GM12891 (cell line): ENCODE data around the gene IQGAP2.

ENCODE experiments used
- DNase-seq: peaks from one replicate; pipeline ENCODE4 v3.0.0; 2011; ENCODE audit warnings: low spot score; ENCODE audit not compliant: insufficient read length
- FAIRE-seq: peaks from 2 replicates; lab custom pipeline; 2011; peaks lifted over from hg19 to GRCh38; lab: Jason Lieb, UNC
- PAX5 ChIP-seq: IDR thresholded peaks from 2 replicates; pipeline ENCODE4 v1.6.1; 2011; ENCODE audit warnings: low read length, moderate library complexity, mild to moderate bottlenecking; ENCODE audit not compliant: insufficient read depth, severe bottlenecking
- POLR2A ChIP-seq: IDR thresholded peaks from 2 replicates; pipeline ENCODE4 v1.6.1; 2011; ENCODE audit warnings: low read depth, low read length, control low read depth
- POLR2AphosphoS5 ChIP-seq: IDR thresholded peaks from 2 replicates; pipeline ENCODE4 v1.6.1; 2011; ENCODE audit warnings: low read depth, low read length, control low read depth
- POU2F2 ChIP-seq: IDR thresholded peaks from 2 replicates; pipeline ENCODE4 v1.6.1; 2011; ENCODE audit warnings: low read depth, mild to moderate bottlenecking, control low read depth, low read length, moderate library complexity
- SPI1 ChIP-seq: IDR thresholded peaks from 2 replicates; pipeline ENCODE4 v1.6.1; 2011; ENCODE audit warnings: low read depth, low read length, control low read depth
- TAF1 ChIP-seq: IDR thresholded peaks from 2 replicates; pipeline ENCODE4 v1.6.1; 2011; ENCODE audit warnings: low read depth, low read length, control low read depth

IQGAP2 gene

DNA sequence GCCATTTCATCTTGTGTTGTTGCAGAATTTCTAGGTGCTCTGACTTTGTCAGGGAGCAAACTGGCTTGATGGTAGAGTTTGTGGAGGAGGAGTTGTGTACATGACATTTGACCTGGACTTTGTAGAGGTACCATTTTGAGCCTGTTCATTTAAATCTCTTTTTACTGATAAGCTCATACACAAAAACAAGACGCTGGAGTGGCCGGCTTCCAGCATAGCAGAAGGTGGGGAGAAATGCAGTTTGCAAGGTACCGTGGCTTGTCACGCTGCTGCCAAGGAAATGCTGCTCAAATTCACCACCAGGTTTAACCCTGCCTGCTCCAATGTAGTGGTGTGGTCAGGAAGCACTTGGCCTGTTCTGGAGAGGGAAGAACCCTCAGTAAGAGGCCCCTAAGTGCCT is 18.9 kb upstream of the IQGAP2 start:
- DNase-seq (no peak), FAIRE-seq (no peak)

DNA sequence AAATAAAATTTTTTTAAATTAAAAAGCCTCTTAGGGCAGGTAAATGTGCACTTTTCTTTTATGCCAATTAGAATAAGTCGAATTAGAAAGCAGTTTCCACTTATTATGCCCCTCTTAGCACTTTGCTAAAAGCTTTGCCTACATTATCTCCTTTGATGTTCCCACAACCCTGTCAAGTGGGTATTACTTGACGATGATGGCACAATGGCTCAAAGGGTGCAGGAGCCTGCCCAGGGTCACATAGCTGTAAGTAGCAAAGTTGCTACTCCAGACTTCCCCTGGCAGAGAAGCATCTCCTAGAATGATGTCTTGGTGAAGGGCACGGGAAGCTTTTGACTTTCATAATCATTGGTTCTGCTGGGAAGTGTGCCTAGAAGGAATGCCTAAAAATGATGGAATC is 18.4 kb upstream of the IQGAP2 start:
- no peak for TF ChIP-seq POLR2A
- no peak for TF ChIP-seq POU2F2
- TF ChIP-seq TAF1, result no peak
- TF ChIP-seq SPI1, result no peak
- no peak for TF ChIP-seq PAX5
- TF ChIP-seq POLR2AphosphoS5, result no peak
- DNase-seq, result no peak
- FAIRE-seq, result no peak

More for the DNA sequence above, 18.9 kb upstream of the IQGAP2 start:
- no peak for TF ChIP-seq SPI1
- TF ChIP-seq POLR2AphosphoS5, result no peak

DNA sequence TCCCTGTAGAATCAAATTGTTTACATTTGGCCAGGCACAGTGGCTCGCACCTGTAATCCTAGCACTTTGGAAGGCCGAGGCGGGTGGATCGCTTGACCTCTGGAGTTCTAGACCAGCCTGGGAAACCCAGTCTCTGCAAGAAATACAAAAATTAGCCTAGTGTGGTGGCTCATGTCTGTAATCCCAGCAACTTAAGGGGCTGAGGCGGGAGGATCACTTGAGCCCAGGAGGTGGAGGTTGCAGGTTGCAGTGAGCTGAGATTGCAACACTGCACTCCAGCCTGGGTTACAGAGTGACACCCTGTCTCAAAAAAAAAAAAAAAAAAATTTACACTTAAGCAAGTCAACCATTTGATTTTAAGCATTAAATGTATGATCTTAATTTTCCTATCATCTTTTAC is 17.5 kb upstream of the IQGAP2 start:
- TF ChIP-seq POLR2AphosphoS5, result no peak
- no peak for TF ChIP-seq TAF1
- TF ChIP-seq SPI1, result no peak
- no peak for TF ChIP-seq POU2F2
- no peak for TF ChIP-seq POLR2A
- TF ChIP-seq PAX5, result no peak
- DNase-seq (no peak), FAIRE-seq (no peak)

DNA sequence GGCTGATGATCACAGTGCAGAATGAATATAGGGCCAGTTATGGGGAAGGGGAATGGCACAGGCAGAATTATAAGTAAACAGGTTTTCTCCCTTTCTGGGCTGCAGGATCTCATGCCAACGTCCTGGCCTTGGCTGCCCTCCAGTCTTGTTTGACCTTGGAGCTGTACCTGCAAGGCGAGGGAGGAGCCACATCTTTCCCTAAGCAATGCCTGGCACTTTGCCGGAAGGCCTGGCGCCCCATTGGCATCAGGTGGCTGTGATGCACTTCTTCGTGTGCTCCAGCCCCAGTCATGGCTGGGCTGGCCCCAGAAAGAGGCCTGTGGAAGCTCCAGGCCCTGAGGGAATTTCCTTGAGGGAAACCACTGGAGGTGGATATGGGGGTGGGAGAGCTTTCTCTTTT is 16.7 kb upstream of the IQGAP2 start:
- no peak for DNase-seq
- no peak for FAIRE-seq
- no peak for TF ChIP-seq POLR2AphosphoS5
- TF ChIP-seq TAF1, result no peak

DNA sequence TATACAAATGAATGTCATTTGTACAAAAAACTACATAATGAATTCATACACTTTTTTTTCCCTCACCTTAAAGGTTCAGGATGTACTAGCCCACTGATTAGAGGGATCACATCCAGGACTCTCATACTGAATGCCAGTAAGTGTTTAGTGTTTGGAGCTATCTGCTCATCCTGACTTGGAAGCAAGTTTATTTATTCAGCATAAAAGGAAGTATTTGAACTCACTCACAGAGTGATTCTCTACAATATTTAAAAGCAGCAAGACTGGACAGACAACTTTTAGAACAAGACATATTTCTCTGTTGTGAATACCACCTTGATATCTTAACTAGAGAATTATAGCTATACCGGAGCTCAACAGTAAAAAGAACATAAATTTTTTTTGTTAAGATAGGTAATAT is 14.8 kb upstream of the IQGAP2 start:
- DNase-seq (no peak), FAIRE-seq (no peak)
- TF ChIP-seq TAF1 (no peak), POU2F2 (no peak), SPI1 (no peak), POLR2AphosphoS5 (no peak), POLR2A (no peak), PAX5 (no peak)

DNA sequence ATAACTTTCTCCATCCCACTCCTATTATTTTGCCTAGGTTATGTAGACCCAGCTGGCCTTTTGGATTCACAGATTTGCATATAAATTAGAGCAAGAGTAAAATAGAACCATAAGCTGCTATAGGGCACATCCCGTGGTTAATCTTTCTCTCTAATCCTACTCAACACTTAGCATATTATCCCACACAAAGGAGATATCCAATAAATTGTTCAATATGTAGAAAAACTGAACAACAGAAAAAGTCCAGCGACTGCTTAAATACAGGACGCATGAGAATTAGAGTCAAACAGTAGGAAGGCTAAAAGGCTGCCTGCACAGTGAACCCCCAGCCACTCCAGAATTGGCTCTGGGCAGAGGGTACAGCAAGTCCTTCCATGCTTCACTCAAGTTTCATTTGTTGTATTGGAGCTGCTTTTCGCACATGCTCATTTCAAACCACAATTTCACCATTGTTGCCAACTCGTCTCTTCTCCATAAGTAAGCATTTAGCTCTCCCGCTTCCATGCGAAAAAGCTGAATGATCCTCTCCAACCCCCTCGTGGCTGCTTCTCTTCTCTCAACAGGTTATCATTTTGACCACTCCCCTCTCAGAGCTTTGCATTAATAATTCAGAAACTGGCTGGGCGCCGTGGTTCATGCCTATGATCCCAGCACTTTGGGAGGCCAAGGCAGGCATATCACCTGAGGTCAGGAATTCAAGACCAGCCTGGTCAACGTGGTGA is 14.1 kb upstream of the IQGAP2 start:
- no peak for TF ChIP-seq SPI1
- TF ChIP-seq PAX5, result no peak
- TF ChIP-seq TAF1, result no peak
- TF ChIP-seq POU2F2, result no peak
- no peak for TF ChIP-seq POLR2AphosphoS5
- no peak for TF ChIP-seq POLR2A
- FAIRE-seq (peak; percentile 50), DNase-seq (no peak)

DNA sequence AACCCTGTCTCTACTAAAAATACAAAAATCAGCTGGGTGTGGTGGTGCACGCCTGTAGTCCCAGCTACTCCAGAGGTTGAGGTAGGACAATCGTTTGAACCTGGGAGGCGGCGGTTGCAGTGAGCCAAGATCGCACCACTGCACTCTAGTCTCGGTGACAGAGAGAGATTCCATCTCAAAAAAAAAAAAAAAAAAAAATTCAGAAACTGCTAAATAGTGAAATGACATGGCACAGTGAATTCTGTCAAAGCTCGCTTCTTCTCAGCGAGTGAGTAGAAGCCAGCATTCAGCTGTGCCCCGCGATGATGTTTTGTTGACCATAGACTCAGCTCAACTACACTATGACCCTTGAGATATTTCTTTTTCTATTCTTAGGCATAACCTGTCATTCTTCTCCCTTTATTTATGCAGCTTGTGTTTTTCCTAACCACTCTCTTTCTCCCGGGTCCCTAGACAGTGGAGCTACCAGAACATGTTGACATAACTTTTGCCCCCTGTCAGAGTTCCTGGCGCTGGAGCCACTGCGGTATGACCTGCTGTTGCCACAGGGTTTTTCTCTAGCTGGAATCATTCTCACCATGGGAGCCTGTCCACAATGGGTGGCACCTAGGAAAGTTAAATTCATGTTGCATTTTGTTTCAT is 13.5 kb upstream of the IQGAP2 start:
- DNase-seq (no peak), FAIRE-seq (no peak)
- TF ChIP-seq POLR2A (no peak), TAF1 (no peak), SPI1 (no peak), PAX5 (no peak), POU2F2 (no peak)

DNA sequence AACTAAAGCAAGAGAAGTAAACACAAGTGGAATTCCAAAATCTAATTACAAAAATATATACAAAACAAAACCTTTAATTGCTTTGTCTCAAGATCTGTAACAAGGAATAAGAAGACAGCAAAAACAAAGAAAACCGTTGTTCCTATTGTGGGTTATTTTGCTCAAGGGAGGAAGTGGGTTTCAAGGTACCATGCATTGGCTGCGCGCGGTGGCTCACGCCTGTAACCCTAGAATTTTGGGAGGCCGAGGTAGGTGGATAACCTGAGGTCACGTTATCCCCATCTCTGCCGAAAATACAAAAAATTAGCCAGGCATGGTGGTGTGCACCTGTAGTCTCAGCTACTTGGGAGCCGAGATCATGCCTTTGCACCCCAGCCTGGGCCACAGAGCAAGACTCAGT is 12.1 kb upstream of the IQGAP2 start:
- no peak for TF ChIP-seq PAX5
- 0 out of 2 replicates have a peak, but pooled peaks have one; percentile 29 for TF ChIP-seq SPI1
- no peak for FAIRE-seq
- DNase-seq, result no peak

DNA sequence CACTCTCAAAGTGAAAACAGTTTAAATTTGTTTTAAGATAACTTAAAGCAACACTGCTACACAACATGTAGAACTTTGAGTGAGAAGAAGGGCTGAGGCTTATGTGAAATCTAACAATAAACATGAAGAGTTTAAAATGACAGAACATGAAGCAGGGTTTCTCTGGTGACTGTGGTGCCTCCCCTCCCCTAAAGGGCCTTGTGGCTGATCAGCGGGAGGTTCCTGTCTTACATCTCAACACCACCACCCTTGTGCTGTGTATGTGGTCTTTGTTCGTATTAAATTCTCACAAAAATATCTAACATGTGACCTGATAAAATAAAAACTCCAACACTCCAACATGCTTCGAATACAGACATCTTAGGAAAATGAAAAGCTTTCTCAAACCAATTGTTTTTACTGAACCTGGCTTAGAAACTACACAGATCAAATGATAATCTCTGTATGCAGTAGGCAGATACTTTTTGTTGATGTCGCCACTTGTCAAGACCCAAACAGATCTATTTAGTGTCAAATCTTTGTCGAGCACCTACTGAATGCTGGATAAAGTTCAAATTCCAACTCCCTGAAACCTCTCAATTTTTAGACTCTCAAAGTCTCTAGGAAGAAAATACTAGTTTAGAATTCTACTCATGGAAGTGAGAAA is 9.9 kb upstream of the IQGAP2 start:
- FAIRE-seq, result no peak
- TF ChIP-seq POLR2A (no peak), PAX5 (no peak), POLR2AphosphoS5 (no peak), POU2F2 (no peak), SPI1 (no peak), TAF1 (no peak)
- DNase-seq, result no peak

DNA sequence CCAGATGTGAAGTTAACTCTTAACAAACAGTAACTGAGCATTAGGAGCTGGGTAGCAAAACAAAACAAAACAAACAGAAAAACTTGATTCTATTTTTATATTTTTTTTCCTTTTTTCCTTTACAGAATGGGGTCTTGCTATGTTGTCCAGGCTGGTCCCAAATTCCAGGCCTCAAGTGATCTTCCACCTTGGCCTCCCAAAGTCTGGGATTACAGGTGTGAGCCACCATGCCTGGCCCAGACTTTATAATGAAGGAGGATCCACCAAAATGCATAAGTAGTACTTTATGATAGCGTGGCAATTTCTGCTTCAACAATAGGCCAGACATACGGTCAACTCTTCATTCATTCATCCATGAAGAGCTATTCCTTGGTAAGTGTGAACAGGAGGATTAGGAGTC is 5.9 kb upstream of the IQGAP2 start:
- DNase-seq (no peak), FAIRE-seq (no peak)
- no peak for TF ChIP-seq POLR2AphosphoS5
